Measurements from ENCODE around the gene GSN.

- TF ChIP-seq CTCF (IDR thresholded peaks at IDR 0.05) (no peak), POLR2A (IDR thresholded peaks at IDR 0.05) (no peak)
These were observed 15.1 kb downstream of the GSN start for GRCh38 chr9:121283080-121283398.

Data from heart left ventricle (tissue), 13 donors.